DOHH2 (cell line): ENCODE data around the gene APBB1.

Experiments
- CTCF ChIP-seq: fragments of 200-600 bp; sonication (generic); IDR thresholded peaks from one replicate; pipeline ENCODE4 v1.5.1; 2014; ENCODE audit warnings: antibody characterized with exemption, mild to moderate bottlenecking, low read depth, low read length; ENCODE audit not compliant: poor library complexity, severe bottlenecking
- EZH2phosphoT487 ChIP-seq: fragments of 200-600 bp; sonication (generic); IDR thresholded peaks from 2 replicates; pipeline ENCODE4 v1.6.1; 2017; ENCODE audit warnings: borderline replicate concordance, mild to moderate bottlenecking, antibody characterized with exemption, low read length, moderate library complexity, mixed read lengths

- TF ChIP-seq CTCF (peak; percentile 98), EZH2phosphoT487 (no peak)
Measured at GRCh38 chr11:6353367-6353987, 65.4 kb downstream of the APBB1 start.
